NCI-H2171 (cell line): Measurements from ENCODE around the gene TMEM178B.

Experiments
- DNase-seq: peaks from one replicate; lab custom pipeline; 2025; lab: John Stamatoyannopoulos, UW

TMEM178B gene

DNA sequence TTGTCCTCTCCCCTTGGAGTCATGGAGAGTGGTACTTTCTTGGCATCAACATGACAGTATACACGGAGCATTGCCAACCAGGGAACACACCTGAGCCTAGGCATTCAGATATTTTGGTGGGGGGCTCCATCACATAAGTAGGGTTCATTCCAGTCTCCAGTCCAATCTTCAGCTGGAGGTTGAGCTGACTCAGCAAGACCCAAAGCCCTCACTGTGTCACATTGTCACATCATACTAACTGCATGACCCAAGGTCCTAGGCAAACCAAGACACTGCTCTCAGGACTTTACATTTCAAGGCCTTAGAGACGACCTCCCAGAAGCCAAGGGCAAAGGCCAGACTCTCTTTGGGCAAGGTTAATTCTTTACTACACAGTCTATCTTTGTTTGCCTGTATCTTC is 190.1 kb downstream of the TMEM178B start:
- DNase-seq, result no peak

DNA sequence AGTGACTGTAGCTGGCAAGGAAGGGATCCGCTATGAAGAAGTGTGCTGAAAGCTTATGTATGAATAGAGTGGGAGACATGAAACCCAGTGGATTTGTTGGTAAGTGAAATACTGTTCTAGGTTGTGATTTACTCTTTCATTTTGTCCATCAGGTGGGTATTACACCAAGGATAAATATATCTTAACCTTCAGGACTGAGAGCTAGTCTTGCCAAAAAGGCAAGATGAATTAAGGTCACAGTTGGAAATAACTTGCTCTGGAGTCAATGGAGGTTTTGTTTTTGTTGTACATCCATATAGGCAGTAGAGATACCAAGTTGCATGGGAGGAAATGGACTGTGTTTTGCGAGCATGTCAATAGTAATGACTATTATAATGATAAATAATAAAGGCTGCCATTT is 190.6 kb downstream of the TMEM178B start:
- DNase-seq, result no peak

DNA sequence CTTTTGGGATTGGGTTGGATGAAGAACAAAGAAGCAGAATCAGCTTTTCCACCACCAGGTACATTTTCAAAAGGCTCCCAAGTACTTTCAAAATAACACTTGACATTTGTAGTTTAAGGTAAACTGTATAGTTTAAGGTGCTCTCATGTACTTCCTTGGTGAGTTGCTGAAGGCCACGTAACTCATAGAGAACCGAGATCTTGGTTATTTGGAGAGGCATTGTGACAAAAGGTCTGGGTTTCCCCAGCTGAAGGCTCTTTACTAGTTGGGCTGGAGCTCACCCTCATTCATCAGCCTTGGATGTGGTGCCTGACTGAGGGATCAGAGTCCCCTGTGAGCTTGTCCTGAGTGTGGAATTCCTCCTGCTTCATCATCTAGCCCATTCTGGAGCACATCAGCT is 191.8 kb downstream of the TMEM178B start:
- DNase-seq, result no peak

DNA sequence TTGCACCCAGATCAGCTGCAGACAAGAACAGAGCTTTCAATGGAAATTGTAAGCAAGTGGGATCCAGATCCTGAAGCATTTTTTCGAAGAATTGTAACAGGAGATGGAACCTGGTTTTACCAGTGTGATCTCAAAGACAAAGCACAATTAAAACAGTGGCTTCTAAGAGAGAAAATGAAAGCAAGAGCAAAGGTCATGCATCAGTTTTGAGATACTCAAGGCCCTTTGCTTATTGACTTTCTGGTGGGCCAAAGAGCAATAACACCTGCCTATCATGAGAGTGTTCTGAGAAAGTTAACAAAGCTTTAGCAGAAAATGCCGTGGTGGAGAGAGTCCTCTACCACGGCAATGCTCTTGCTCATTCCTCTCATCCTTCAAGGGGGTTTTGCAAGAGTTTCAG is 194.8 kb downstream of the TMEM178B start:
- no peak for DNase-seq

DNA sequence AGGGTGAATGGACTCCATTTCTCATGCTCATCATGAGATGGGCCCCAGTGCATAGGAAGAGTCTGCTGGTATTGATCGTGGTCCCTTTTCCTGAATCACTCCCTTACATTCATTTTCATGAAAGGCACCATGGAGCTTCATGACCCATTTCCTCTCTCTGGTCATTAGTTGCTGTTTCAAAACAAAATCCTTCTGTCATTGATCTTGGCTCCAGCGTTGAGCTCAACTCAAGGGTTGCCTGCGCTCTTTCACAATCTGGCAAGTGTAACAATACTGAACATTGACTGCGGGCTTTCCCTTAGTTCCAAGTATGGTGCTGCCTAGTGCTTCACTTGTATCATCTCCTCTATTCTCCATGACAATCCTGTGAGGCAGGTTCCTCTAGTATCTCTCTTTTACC is 197.6 kb downstream of the TMEM178B start:
- DNase-seq, result no peak

DNA sequence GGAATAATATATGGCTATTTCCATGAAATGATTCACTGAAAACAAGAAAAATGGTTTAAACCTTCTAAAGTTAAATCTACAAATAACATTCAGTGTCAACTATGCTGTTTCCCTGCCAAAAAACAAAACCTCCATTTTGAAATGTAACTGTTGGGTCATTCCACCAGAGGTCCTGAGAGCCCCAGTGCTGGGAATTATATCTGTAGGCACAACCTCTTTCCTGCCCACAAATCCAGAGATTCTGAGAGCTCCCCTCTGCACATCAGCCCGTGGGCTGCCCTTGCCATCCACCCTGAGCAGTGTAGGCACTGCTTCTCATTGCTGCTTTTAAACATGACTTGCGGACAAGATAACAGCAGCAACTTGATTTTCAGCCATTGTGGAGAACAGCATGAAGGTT is 198.6 kb downstream of the TMEM178B start:
- no peak for DNase-seq

DNA sequence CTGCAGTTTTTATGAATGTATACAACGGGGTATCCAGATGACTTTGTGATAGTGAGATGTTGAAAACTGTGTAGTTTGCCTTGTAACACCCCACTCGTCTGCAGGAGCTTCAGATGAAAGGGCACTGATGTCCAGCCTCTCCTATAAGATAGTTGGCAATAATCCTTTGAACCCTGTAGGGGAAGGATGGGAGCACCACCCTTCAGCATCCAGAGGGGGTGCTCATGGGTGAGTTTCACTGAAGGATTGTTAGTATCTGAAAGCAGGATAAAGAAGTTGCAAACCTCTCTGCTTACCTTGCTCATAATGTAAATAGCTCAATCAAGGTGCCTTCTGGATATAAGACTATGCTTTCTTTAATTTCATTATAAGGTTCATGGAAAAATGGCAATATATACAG is 201.5 kb downstream of the TMEM178B start:
- no peak for DNase-seq

DNA sequence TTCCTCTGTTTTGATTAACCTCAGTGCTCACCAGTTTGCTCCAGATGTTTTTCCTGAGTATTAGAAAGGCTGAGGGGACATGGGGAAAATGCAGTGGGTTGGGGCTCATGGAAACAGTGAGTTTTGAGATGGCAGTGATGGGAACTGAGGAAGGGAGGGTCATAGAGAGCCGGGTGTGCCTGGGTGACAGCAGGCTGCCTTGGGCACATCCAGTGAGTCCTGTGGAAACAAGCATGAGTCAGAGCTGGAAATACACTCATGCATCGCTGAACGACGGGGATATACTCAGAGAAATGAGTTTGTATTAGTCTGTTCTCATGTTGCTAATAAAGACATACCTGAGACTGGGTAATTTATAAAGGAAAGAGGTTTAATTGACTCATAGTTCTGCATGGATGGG is 202.2 kb downstream of the TMEM178B start:
- DNase-seq, result no peak

DNA sequence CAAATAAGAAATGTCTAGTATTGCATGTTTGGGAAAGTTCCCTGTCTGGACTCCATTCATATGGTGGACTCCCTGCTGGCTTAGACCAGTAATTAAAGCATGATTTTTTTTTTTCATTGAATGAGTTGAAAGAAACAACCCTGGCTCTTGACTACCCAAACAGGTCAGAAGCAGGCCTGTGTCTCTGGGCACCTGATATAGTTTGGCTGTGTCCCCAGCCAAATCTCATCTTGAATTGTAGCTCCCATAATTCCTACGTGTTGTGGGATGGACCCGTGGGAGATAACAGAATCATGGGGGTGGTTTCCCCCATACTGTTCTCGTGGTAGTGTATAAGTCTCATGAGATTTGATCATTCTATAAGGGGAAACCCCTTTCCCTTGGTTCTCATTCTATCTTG is 206.2 kb downstream of the TMEM178B start:
- DNase-seq, result no peak

DNA sequence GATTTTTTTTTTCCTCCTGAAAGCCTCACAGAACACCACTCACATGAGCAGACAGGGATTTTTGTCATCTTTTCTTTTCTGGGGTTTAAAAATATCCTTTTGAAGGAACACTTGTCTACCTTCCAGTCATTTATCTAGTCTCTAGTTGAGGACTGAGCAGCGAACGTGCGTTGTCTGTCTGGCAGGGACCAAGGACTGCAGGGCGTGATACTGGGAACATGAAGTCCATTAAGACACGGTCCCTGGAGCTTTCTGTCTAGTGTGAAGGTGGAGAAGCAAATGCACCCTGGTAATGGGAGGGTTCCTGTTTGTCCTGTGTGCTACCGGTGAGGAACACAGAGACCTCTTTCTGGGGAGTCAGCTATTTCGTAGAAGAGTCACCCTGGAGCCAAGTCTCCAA is 207.4 kb downstream of the TMEM178B start:
- no peak for DNase-seq

DNA sequence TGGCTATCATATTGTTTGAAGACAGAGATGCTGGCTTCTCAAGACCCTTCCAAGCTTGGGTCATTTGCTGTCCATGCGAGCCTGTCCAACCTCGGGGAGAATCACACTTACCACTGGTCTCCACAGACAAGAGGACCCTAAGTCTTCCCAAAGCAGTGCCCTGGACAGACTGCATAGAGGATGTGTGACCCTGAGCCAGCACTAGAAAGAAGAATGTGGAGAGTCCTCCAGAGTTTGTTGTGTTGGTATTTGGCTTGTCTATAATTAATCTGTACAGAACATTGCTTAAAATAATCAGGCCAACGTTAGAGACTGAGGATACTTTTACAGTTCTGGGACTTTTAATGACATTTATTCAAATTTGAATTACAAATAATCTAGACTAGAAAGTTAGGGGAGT is 212.7 kb downstream of the TMEM178B start:
- no peak for DNase-seq

DNA sequence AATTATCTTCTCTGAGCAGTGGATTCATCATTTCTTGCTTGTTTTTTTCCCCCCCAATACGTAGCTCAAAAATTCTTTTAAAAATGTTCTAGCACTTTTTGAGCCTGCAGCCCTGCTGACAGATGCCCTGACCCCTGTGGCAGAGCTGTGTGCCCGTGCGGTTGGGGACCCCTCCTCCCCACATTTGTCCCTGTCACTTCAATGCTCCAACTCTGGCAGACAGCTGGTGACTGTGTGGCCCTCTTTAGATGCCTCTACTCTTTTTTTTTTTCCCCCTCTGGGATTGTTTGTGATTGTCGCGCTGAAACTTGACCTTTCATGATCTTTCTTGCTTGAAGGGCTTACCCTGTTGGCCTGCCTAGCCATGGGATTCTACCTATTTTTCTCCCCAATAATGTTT is 214.1 kb downstream of the TMEM178B start:
- peak; percentile 22 for DNase-seq

DNA sequence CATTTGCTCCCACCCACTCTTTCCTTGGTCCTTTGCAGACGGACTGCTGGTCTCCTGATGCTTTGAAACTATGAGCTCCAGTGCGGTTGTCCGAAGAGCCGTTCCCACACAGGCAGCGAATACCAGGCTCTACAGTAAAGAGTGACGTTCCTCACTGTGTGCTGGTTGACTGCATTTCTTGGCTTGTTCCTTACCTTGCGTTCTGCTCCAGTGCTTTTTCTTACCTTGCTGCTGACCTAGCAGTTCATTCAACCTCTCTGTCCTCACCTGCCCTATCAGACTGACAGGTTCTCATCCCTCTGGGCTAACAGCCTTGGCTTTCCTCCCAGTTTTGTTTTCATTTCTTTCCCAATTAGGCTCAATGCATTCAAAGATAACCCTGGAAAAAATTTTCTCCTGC is 214.8 kb downstream of the TMEM178B start:
- DNase-seq, result peak; percentile 15

DNA sequence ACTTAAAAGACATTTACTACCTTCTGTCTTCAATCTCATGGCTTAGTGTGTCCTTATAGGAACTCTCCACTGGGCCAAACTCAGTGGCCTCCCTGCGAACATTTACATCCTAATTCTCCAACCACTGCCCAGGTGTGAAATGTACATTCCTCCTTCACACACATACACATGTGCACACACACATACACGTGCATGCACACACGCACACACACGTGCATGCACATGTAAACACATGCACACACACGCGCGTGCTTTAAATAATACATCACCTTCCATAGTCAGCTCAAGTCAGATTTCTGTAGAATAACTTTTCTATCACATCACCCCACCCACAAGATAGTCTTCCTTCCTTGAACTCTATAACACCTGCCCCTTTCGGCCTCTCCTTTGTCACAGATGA is 216.5 kb downstream of the TMEM178B start:
- no peak for DNase-seq

DNA sequence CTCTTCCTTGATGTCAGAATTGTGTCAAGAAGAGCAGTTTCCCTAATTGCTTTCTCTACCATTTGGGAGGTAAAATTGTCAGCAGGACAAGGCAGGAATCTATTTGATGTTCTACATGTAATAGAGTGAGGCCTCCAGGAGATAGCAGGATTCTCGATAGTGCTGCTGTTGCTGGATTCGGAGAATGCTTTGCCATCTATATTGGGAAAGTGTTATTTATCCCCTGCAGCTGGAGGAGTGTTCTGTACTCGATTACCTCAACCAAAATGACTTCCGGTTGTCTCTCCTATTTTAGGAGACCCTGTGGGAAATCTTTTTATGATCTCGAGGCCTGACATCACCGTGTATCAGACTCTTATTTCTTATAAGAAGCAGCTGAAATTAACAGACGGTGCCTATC is 217.1 kb downstream of the TMEM178B start:
- DNase-seq, result no peak

DNA sequence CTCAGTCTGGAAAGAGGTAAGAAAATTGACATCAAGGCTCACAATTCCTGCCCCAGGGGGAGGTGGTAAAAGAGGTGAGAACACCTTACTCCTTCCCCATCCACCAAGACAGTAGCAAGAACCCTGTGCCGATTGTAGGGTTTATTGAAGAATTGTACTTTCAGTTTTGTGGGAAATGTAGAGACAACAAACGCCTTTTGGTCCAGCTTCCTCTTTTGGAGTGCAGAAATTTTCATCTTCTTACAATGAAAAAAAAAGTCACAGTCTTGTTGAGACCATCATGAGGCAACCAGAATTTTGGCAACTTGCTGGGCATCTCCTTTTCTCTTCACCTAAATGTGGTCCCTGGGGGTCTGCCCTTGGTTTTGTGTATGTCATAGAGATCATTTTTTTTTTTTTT is 217.7 kb downstream of the TMEM178B start:
- DNase-seq, result no peak

DNA sequence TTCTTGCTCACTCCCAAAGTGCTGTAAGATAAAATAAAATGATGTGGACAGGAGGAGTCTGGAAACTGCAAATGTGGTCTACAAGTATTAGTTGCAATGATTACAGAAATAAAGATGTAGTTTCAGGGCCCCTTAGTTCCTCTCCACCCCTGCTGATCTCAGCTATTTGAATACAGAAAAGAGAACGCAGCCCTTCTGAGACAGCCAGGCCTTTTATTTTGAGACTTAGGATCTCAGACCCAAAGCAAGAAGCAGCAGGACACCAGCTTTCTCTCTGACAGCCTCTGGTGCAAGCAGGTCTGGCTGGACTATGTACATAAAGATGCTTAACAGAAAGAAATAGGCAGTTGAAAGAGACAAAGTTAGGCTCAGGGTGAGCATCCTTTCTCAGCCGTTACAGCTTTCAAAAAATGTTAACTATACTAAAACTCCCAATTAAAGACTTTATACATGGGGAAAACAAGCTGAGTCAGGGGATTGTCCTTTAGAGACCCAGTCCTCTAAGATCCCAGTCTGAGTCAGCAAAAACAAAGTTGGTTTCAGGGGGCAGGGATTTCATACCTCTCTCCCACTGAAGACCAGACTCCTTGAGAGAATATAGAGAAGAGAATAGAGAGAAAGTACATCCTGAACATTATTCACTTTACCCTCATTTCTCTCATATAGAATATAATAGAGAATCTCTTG is 220.4 kb downstream of the TMEM178B start:
- no peak for DNase-seq

DNA sequence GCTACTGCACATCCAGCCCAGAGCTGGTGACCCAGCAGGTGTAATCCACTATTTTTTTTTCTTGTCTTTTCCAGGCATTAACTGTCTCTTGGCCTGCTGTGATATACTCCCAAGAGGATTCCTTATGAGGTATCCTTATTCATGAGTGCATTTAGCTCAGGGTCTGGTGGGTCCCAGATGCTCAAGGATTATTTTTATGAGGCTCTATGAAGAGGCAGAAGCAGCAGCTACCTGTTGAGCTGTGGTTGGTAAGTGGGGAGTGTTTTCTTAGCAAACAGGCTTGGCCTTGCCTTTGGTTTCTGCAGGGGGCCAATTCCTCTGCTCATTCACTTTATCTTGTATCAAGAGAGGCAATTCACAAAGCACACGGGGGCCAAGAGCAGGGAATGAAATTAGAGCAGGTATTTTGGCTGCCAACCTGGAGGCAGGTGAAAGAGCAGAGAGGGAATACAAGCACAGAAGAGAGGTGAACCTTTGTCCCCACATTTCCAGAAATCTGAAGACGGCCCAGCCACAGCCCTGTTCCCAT is 221.6 kb downstream of the TMEM178B start:
- DNase-seq, result peak; percentile 64

DNA sequence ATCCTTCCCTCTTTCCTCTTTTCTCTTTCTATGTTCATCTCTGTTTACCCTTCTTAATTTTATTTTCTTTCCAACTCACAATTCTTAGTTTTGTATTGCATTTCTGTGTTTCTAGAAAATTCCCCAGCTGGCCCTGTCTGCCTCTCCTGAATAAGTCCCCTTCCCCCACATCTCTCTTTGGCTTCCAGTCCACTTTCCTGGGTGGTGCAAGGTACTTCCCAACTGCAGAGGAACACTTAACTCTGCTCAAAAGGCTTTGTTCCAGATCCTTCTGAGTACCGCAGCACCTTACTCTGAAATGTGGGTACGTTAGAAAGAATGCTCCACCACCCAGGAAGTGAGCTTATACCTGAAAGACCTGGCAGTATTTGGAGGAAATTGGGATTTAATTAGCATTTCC is 227.0 kb downstream of the TMEM178B start:
- DNase-seq, result no peak

DNA sequence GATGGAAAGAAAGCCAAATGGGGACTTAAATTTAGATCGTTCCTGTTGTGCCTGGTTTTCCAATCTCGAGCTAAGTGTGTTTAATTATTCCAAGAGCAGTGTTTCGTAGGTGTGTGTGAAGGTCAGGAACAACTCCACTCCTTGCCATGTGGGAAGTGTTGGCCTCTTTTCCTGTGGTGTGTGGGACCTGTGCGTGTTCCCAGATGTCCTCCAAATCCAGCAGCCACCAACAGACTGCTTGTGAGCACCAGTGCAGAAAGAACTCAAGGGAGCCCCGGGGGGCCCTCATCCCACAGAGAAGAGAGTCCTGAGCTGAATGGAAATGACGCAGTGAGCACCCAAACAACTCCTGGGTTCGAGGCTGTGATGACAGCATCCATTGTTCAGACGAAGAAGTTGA is 227.7 kb downstream of the TMEM178B start:
- DNase-seq, result no peak

DNA sequence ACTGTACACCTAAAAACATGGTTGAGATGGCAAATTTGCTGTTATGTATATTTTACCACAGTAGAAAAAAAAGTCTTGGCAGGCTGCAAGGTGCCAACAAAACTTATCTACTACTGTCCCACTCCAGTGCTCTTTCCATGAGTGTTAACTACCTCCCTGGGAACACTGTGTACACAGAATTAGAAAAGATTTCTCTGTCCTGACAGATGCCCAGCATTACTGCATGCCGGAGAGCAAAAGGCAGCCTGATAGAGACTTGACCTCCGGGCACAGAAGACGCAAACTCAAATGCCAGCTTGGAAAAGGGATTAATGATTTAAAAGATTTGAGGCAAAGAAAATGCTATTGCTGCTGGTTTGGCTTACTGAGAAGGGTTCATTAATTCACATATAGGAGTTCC is 228.8 kb downstream of the TMEM178B start:
- DNase-seq, result no peak

DNA sequence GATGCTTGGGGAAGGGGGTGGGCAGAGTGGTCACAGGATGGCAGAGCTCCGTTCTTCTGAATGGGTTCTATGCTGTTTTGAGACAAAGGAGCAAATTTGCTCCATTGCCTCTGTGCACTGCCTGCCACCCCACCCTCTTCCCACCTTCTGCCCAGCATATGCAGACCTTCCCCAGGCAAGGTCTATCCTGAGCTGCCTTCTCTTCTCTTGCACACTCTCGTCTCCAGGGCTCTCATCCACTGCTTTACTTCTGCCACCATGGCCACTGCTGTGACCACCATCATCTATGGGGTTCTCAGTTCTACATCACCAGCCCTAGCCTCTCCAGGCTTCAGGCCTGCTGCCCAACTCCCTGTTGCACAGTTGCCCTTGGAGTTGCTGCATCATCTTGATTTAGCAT is 230.4 kb downstream of the TMEM178B start:
- no peak for DNase-seq

DNA sequence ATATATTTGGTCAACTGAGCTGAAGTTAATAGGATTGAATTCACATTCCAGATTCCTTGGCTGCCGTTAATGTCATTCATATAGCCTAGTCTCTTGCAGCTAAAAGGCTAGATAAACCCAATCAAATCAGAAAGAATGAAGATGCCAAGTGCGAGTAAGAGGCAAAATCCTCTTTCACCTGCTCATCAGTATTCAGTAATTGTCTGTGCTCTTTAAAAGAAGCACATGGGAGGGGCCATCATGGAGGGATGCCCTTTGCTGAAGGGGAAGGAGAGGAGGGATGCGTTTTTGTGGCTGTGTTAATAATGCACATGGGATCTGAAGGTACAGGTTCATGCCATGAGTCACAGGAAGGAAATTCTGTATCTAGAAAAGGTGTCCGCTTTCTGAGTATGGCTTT is 232.2 kb downstream of the TMEM178B start:
- DNase-seq, result no peak

DNA sequence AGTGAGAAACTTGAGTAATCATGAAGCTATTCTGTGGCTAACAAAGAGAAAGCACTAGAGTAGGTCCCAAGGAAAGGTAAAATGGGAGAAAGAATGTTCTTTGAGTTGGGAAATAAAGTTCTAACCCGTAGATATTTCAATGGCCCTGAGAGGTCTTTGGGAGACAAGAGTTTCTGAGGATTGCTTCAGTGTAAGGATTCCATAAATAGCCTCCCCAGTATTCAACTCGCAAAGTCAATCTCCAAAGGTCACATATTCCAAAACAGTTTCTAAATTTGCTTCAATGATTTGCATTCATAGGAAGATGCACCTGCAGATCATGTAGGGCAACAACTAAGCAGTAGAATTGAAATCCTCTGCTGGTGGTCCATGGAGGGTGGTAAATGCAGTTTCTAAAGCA is 238.5 kb downstream of the TMEM178B start:
- no peak for DNase-seq
